ENCODE results near the gene GPR160.

- TF ChIP-seq POLR2A (IDR thresholded peaks at IDR 0.05): no peak
- TF ChIP-seq CTCF (IDR thresholded peaks at IDR 0.05): no peak
Observed at GRCh38 chr3:170128259-170128976, 90.6 kb downstream of the GPR160 start.

Measured in testis (tissue), 2 donors.